Measurements from ENCODE around the gene C14orf119. TPM values are rescaled to one million over a fixed set of nuclear protein-coding genes. Genes with fewer than 3 reads are reported as not detected.

Gene C14orf119, protein sequence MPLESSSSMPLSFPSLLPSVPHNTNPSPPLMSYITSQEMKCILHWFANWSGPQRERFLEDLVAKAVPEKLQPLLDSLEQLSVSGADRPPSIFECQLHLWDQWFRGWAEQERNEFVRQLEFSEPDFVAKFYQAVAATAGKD
- total RNA-seq (2013), result 70.4 TPM
- polyA plus RNA-seq (100 to 1,000 TPM in 2 of 3 donors, 10 to 100 TPM in 1; 17.5 to 110 (median 106) TPM), polyA minus RNA-seq (30.9 and 49.5 TPM in 2 replicates), total RNA-seq (18.3 to 60.5 (median 32.2) reads per million in 11 experiments)

DNA sequence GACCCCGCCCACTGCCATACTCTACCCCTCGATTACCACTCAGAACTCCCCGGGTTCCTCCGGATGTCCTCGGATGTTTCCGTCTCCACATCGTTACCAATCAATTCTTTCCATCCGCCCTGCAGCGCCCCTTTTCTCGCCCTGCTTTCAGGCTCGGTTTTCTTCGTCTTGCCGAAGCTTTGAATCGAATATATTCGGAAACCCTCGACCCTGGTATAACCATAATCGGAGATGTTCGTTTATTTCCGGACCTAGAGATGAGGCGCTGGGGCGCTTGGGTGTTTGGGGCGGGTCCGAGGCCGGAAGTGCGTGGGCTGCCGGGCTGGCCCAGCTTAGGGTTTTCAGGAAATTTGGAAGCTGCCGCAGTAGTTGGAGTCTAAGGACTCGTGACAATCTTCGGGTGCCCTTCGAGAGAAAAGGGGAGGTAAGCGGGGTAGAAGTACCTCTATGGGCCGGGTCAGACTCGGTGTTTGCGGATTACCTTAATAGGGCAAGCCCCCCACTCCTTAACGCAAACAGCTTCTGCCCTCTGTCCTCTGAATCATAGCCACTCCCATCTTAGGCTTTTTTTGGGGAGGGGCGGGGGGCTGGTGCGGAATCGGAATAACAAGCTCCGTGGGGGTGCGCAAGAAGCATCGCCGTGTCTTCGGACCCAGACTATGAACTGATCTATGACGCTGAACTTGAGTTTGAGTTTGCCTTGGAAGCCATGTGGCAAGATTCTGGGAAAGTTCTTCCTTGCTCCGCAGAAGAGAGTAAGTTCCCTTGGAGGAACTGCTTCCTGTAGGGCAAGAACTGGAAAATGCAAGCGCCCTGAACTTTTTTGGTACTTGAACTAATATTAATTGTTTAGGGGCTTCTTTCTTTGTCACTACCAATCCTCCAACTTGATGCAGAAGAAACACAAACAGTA lies at the start of gene C14orf119:
C14orf119 (plus strand) TSS at position 310 of the 913 bp plus-strand sequence. CDS start 2,154 bp downstream, outside the sequence.
- H3K27me3 ChIP-seq (ENCODE audit: control insufficient read depth in 2 of 2, insufficient read depth in 2 of 2, low read length in 2 of 2), result no peaks in the 10 kb centered on the region
- H3K4me1 ChIP-seq (ENCODE audit: control insufficient read depth in 1 of 2, insufficient read depth in 2 of 2, low read length in 2 of 2), result peaks cover 21 to 35% of the 10 kb centered on the region in 2 donors
- TF ChIP-seq CTCF (IDR thresholded peaks at IDR 0.05), result no peak
- H3K79me2 ChIP-seq (ENCODE audit: insufficient read depth, low read length), result peaks cover 88% of the 10 kb centered on the region
- no peaks in the 10 kb centered on the region for H3K9me3 ChIP-seq (replicated peaks in 1 of 2; ENCODE audit: control insufficient read depth in 1 of 2, insufficient read depth in 1 of 2, low read length in 2 of 2)
- WGBS (ENCODE audit: insufficient coverage), result under 1% methylated on average over 29 of the region's 46 CpGs
- peak within 1 kb of the TSS; percentile 89 for H2AFZ ChIP-seq (ENCODE audit: insufficient read depth, low read depth, low read length, poor library complexity, severe bottlenecking)
- DNase-seq, result peak; percentile 100
- H3K36me3 ChIP-seq (replicated peaks in 1 of 2; ENCODE audit: control insufficient read depth in 1 of 2, insufficient read depth in 2 of 2, low read length in 2 of 2), result peaks cover 44 to 55% of the 10 kb centered on the region in 2 donors
- Mint-ChIP-seq H3K4me3 (no peak within 1 kb of the TSS), H3K27ac (no peak within 1 kb of the TSS), H3K9me3 (no peaks in the 10 kb centered on the region), H3K27me3 (ENCODE audit: low read depth in 3 of 3) (no peaks in the 10 kb centered on the region), H3K4me1 (peaks cover 21% of the 10 kb centered on the region), H3K36me3 (peaks cover 46 to 51% of the 10 kb centered on the region in 2 donors)
- peak within 1 kb of the TSS; percentile 88 for H3K4me2 ChIP-seq (replicated peaks; ENCODE audit: extremely low read depth, low read length, poor library complexity, severe bottlenecking)
- peak within 1 kb of the TSS; percentile 80 to 98 (median 88) for H3K4me3 ChIP-seq (replicated peaks in 1 of 3; ENCODE audit: low read depth in 2 of 3, low read length in 3 of 3)
- H3K9ac ChIP-seq (ENCODE audit: insufficient read depth, low read length, poor library complexity, severe bottlenecking), result peak within 1 kb of the TSS; percentile 98
- peaks cover 61% of the 10 kb centered on the region for H4K20me1 ChIP-seq (ENCODE audit: insufficient read depth, low read length)
- H3K27ac ChIP-seq (ENCODE audit: low read depth in 1 of 2, low read length in 2 of 2), result peak within 1 kb of the TSS; percentile 95 to 96
- intact Hi-C loops (cut with micrococcal nuclease), result loop anchor here (5.0 to 10.0 kb wide), 2 partner anchors 189 to 227 kb away; partner anchors contain the start of genes HOMEZ (in 1 of the 2) and PABPN1 (in 1 of the 2)

- no peak for DNase-seq
- H3K36me3 ChIP-seq (replicated peaks in 1 of 2; ENCODE audit: control insufficient read depth in 1 of 2, insufficient read depth in 2 of 2, low read length in 2 of 2), result no peaks in the 10 kb centered on the region
- no peaks in the 10 kb centered on the region for H3K79me2 ChIP-seq (ENCODE audit: insufficient read depth, low read length)
- H3K27ac ChIP-seq (ENCODE audit: low read depth in 1 of 2, low read length in 2 of 2), result no peak overlapping the region
- Mint-ChIP-seq H3K9me3 (peaks cover 0 to 4% (median 0%) of the 10 kb centered on the region in 7 donors), H3K4me1 (peaks cover 17% of the 10 kb centered on the region), H3K36me3 (no peaks in the 10 kb centered on the region), H3K27me3 (ENCODE audit: low read depth in 3 of 3) (peaks cover 9 to 12% (median 9%) of the 10 kb centered on the region in 3 donors), H3K4me3 (no peak overlapping the region), H3K27ac (no peak overlapping the region)
- peaks cover 3 to 10% of the 10 kb centered on the region in 2 donors for H3K4me1 ChIP-seq (ENCODE audit: control insufficient read depth in 1 of 2, insufficient read depth in 2 of 2, low read length in 2 of 2)
- H4K20me1 ChIP-seq (ENCODE audit: insufficient read depth, low read length), result no peaks in the 10 kb centered on the region
- H3K4me2 ChIP-seq (replicated peaks; ENCODE audit: extremely low read depth, low read length, poor library complexity, severe bottlenecking), result no peak overlapping the region
- no peaks in the 10 kb centered on the region for H3K27me3 ChIP-seq (ENCODE audit: control insufficient read depth in 2 of 2, insufficient read depth in 2 of 2, low read length in 2 of 2)
- TF ChIP-seq CTCF (IDR thresholded peaks at IDR 0.05), result no peak
- H3K9ac ChIP-seq (ENCODE audit: insufficient read depth, low read length, poor library complexity, severe bottlenecking), result no peak overlapping the region
- no peaks in the 10 kb centered on the region for H3K9me3 ChIP-seq (replicated peaks in 1 of 2; ENCODE audit: control insufficient read depth in 1 of 2, insufficient read depth in 1 of 2, low read length in 2 of 2)
- no peak overlapping the region for H3K4me3 ChIP-seq (replicated peaks in 1 of 3; ENCODE audit: low read depth in 2 of 3, low read length in 3 of 3)
- H2AFZ ChIP-seq (ENCODE audit: insufficient read depth, low read depth, low read length, poor library complexity, severe bottlenecking), result no peak overlapping the region
- intact Hi-C loops (cut with micrococcal nuclease), result no loop called here
- WGBS (ENCODE audit: insufficient coverage), result 75% methylated on average over 4 of the region's 6 CpGs
Observed at GRCh38 chr14:23047034-23047634, 48.2 kb upstream of the C14orf119 start.

Measured in CD14-positive monocyte (primary cell).